ENCODE measurements around the gene CRYBG1.

The CRYBG1 gene

GRCh38 chr6:106413722-106414121 lies 53.2 kb downstream of the CRYBG1 start:
- no peak for DNase-seq (ENCODE audit: low spot score)
- in situ Hi-C loops (cut with MboI; ENCODE audit: low pct_unique_long_range_greater_than_20kb, low sequenced_read_pairs, unreplicated experiment): no loop called here
- TF ChIP-seq, protein P1, sequence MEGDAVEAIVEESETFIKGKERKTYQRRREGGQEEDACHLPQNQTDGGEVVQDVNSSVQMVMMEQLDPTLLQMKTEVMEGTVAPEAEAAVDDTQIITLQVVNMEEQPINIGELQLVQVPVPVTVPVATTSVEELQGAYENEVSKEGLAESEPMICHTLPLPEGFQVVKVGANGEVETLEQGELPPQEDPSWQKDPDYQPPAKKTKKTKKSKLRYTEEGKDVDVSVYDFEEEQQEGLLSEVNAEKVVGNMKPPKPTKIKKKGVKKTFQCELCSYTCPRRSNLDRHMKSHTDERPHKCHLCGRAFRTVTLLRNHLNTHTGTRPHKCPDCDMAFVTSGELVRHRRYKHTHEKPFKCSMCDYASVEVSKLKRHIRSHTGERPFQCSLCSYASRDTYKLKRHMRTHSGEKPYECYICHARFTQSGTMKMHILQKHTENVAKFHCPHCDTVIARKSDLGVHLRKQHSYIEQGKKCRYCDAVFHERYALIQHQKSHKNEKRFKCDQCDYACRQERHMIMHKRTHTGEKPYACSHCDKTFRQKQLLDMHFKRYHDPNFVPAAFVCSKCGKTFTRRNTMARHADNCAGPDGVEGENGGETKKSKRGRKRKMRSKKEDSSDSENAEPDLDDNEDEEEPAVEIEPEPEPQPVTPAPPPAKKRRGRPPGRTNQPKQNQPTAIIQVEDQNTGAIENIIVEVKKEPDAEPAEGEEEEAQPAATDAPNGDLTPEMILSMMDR (IDR thresholded peaks at IDR 0.05; ENCODE audit: extremely low read depth, insufficient read depth, missing control alignments): no peak

DNA sequence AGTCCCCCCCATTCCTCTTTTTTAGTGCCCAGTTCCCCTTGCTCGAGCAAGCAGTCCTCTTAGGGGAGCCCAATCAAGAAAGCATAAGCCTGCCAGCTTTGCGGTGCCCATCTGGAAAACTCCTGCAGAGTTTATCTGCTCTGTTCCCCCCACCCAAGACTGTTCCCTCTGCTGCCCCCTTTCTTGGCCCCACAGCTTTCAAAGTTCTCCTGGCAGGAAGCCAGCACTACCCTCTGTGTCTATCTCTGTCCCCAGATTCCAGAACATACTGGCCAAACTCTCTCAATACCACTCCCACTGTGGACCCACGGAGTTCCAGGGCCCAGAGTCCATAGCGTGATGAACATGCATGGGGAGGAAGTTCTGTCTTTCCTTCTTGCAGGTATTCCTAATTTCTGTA lies 55.4 kb downstream of the CRYBG1 start:
- no peak for DNase-seq (ENCODE audit: low spot score)
- TF ChIP-seq, protein P1 (IDR thresholded peaks at IDR 0.05; ENCODE audit: extremely low read depth, insufficient read depth, missing control alignments): no peak
- in situ Hi-C loops (cut with MboI; ENCODE audit: low pct_unique_long_range_greater_than_20kb, low sequenced_read_pairs, unreplicated experiment): no loop called here

GRCh38 chr6:106417572-106418147 lies 57.1 kb downstream of the CRYBG1 start:
- in situ Hi-C loops (cut with MboI; ENCODE audit: low pct_unique_long_range_greater_than_20kb, low sequenced_read_pairs, unreplicated experiment): no loop called here
- TF ChIP-seq, protein P1 (IDR thresholded peaks at IDR 0.05; ENCODE audit: extremely low read depth, insufficient read depth, missing control alignments): no peak
- DNase-seq (ENCODE audit: low spot score): no peak

- TF ChIP-seq, protein P1 (IDR thresholded peaks at IDR 0.05; ENCODE audit: extremely low read depth, insufficient read depth, missing control alignments): no peak
- DNase-seq (ENCODE audit: low spot score): no peak
- in situ Hi-C loops (cut with MboI; ENCODE audit: low pct_unique_long_range_greater_than_20kb, low sequenced_read_pairs, unreplicated experiment): no loop called here
Measured at GRCh38 chr6:106419900-106420613, 59.5 kb downstream of the CRYBG1 start.

DNA sequence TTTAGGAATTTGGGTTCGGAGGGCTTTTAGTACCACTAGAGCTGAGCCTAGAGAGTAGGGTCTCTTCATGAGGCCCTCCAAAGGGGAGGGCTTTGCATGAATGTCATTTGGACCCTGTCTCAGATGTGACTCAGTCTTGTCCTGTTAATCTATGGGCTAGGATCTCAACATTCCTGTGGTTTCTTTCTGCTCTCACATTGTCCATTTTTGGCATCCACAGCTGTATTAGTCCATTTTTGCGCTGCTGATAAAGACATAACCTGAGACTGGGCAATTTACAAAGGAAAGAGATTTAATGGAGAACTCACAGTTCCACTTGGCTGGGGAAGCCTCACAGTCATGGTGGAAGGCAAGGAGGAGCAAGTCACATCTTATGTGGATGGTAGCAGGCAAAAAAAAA lies 61.0 kb downstream of the CRYBG1 start:
- DNase-seq (ENCODE audit: low spot score): no peak
- in situ Hi-C loops (cut with MboI; ENCODE audit: low pct_unique_long_range_greater_than_20kb, low sequenced_read_pairs, unreplicated experiment): no loop called here
- TF ChIP-seq, protein P1 (IDR thresholded peaks at IDR 0.05; ENCODE audit: extremely low read depth, insufficient read depth, missing control alignments): no peak

DNA sequence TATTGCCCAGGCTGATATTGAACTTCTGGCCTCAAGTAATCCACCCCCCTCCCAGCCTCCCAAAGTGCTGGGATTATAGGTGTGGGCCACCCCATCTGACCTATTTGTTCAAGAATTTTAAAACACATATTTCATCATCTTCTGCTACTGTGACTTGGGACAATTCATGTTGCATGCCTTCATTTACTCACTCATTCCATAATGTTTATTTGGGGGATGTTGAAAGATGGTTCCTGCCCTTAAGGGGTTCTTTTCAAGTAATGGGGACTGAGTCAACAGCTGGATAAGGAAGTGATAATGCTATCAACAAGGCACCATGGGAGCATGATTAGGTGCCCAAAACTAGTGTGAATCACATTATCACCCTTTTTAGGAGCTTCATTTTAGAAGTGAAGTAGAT lies 62.0 kb downstream of the CRYBG1 start:
- in situ Hi-C loops (cut with MboI; ENCODE audit: low pct_unique_long_range_greater_than_20kb, low sequenced_read_pairs, unreplicated experiment): no loop called here
- no peak for DNase-seq (ENCODE audit: low spot score)
- TF ChIP-seq, protein P1 (IDR thresholded peaks at IDR 0.05; ENCODE audit: extremely low read depth, insufficient read depth, missing control alignments): no peak

All from GM13977 (cell line).